ENCODE results near the gene FLNC. TPM values are rescaled to one million over a fixed set of nuclear protein-coding genes. Genes with fewer than 3 reads are reported as not detected.

FLNC gene
- total and polyA plus RNA-seq, 9 of the 15 experiments (the other 6 are each of a cell fraction or from before 2014, with no cell fraction given), result 0.90 to 155 (median 28.8) TPM

GRCh38 chr7:128804484-128804883 is 25.7 kb upstream of the FLNC start:
- Histone ChIP-seq H3K27me3 (ENCODE audit: control insufficient read depth in 2 of 2, insufficient read depth in 2 of 2, low read length in 2 of 2) (no peaks in the 10 kb centered on the region), H2AFZ (ENCODE audit: low read depth, low read length) (no peak overlapping the region), H4K20me1 (replicated peaks; ENCODE audit: control insufficient read depth, insufficient read depth, low read length) (no peaks in the 10 kb centered on the region), H3K4me3 (no peak overlapping the region), H3K4me1 (replicated peaks in 1 of 2; ENCODE audit: control insufficient read depth in 2 of 2, insufficient read depth in 2 of 2, low read length in 2 of 2) (no peaks in the 10 kb centered on the region; a peak in 1 of 5 replicates), H3K9ac (ENCODE audit: insufficient read depth in 1 of 2, low read depth in 2 of 2, low read length in 2 of 2) (peak overlapping the region in 1 of 2 experiments; percentile 28; a peak in 1 of 4 replicates), H3K27ac (ENCODE audit: extremely low read depth, low read depth, low read length) (no peak overlapping the region), H3K36me3 (ENCODE audit: control insufficient read depth, insufficient read depth, low read length) (peaks cover 68% of the 10 kb centered on the region), H3K9me3 (replicated peaks; ENCODE audit: control insufficient read depth, insufficient read depth, low read depth, low read length) (no peaks in the 10 kb centered on the region), H3K79me2 (ENCODE audit: control insufficient read depth, insufficient read depth, low read length) (no peaks in the 10 kb centered on the region), H3K4me2 (ENCODE audit: insufficient read depth, low read length) (no peak overlapping the region), H3K9me1 (ENCODE audit: control insufficient read depth, insufficient read depth, low read length) (no peaks in the 10 kb centered on the region)
- BruUV-seq (replicated peaks), result no TSS peak
- WGBS (ENCODE audit: insufficient coverage, low coverage, missing lambda C conversion rate), result 74% methylated on average over 6 of the region's 6 CpGs
- ATAC-seq (no peak; the same call in 2 of the 3 replicates), DNase-seq (ENCODE audit: extremely low read depth in 1 of 4, low spot score in 3 of 4) (no peak), FAIRE-seq (no peak)
- in situ Hi-C loops (cut with MboI), result no loop called here
- ChIA-PET POLR2A (interaction anchor here (0.6 to 1.4 kb wide), 4 partner anchors 8 to 27 kb away, joined by 3 to 5 read pairs (median 4); no protein-coding TSS in a partner anchor), CTCF (ENCODE audit: low intra/inter-chr PET ratio) (no interaction called here)
- intact Hi-C loops (cut with micrococcal nuclease), result no loop called here
- no peak for TF ChIP-seq ZBTB34 (CRISPR knock-in tag; IDR thresholded peaks at IDR 0.05)
- TF ChIP-seq E2F8 (IDR thresholded peaks at IDR 0.05; ENCODE audit: low read depth, partially characterized antibody), result no peak
- TF ChIP-seq SMAD2 (IDR thresholded peaks at IDR 0.05; ENCODE audit: low read depth, low read length), result no peak
- TF ChIP-seq HMGXB4 (CRISPR knock-in tag; IDR thresholded peaks at IDR 0.05), result no peak
- no peak for TF ChIP-seq CBX2 (IDR thresholded peaks at IDR 0.05; ENCODE audit: insufficient read depth, low read length, poor library complexity, severe bottlenecking)
- TF ChIP-seq ETS2 (tag; IDR thresholded peaks at IDR 0.05; ENCODE audit: borderline replicate concordance, poor library complexity, severe bottlenecking), result no peak
- TF ChIP-seq MEIS2 (IDR thresholded peaks at IDR 0.05; ENCODE audit: partially characterized antibody), result no peak
- TF ChIP-seq CUX1 (CRISPR knock-in tag; IDR thresholded peaks at IDR 0.05), result no peak
